SJSA1 (cell line): ENCODE data around the gene CEBPE. TPM values are rescaled to one million over a fixed set of nuclear protein-coding genes. Genes with fewer than 3 reads are reported as not detected.
A peak's percentile ranks its signal among the peaks of the same experiment; 100 is the strongest.

ENCODE experiments used
- DNase-seq, 2 experiments: peaks; one replicate each; pipeline ENCODE4 v3.0.0-alpha.2; 2015 to 2020; ENCODE audit warnings: low spot score in 2 of 2, low read depth in 1 of 2
- H3K27ac ChIP-seq: fragments of 250-450 bp; sonication (Bioruptor Pico); 2 replicates; pipeline ENCODE4 v1.5.1; 2020; ENCODE audit warnings: mild to moderate bottlenecking, moderate library complexity
- H3K27me3 ChIP-seq: fragments of 250-450 bp; sonication (Bioruptor Pico); replicated peaks from 2 replicates; pipeline ENCODE4 v1.5.1; 2020; ENCODE audit warnings: mild to moderate bottlenecking, moderate library complexity
- H3K36me3 ChIP-seq: fragments of 250-450 bp; sonication (Bioruptor Pico); 2 replicates; pipeline ENCODE4 v1.5.1; 2020; ENCODE audit warnings: mild to moderate bottlenecking
- H3K4me1 ChIP-seq: fragments of 250-450 bp; sonication (Bioruptor Pico); replicated peaks from 2 replicates; pipeline ENCODE4 v1.6.1; 2021; ENCODE audit warnings: mild to moderate bottlenecking
- H3K4me3 ChIP-seq: fragments of 250-450 bp; sonication (Bioruptor Pico); 2 replicates; pipeline ENCODE4 v1.5.1; 2020; ENCODE audit warnings: mild to moderate bottlenecking
- H3K9me3 ChIP-seq: fragments of 250-450 bp; sonication (Bioruptor Pico); replicated peaks from 2 replicates; pipeline ENCODE4 v1.5.1; 2020; ENCODE audit warnings: mild to moderate bottlenecking
- total RNA-seq: library from RNA; depleted of rRNA; stranded (reverse); fragments of >200 nt; shearing (Covaris generic); gene quantifications from 2 replicates; pipeline ENCODE4 v1.2.3, GENCODE V29; 2014

The CEBPE gene
- total RNA-seq, 1 experiment from 2014 or later = not detected

- no peaks in the 10 kb centered on the region for H3K27me3 ChIP-seq
Observed at GRCh38 chr14:23122086-23122485, 3.0 kb upstream of the CEBPE start.

DNA sequence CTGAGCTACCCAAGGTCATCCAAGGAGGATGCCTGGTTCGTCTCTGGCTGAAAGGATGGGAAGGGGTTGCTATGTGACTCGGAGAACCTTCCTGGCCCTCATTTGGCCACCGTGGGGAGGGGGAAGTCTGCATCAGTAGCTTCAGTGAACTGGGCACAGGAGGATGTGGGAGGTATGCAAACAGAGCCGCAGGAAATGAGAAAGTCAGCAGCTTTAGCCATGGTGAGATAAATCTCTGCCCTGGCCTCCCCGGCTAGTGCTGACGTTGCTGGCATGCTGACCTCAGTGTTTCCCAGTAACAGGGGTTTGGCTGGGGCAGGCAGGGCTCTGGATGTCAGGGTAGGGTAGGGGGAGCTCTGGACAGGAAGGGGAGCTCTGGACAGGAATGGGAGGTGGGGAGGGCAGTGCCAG is 2.3 kb upstream of the CEBPE start:
- DNase-seq = no peak

More at GRCh38 chr14:23122086-23122485, 3.0 kb upstream of the CEBPE start:
- peaks cover 8% of the 10 kb centered on the region for H3K4me1 ChIP-seq
- no peak overlapping the region for H3K27ac ChIP-seq
- no peak overlapping the region for H3K4me3 ChIP-seq
- H3K36me3 ChIP-seq = no peaks in the 10 kb centered on the region
- DNase-seq = no peak
- H3K9me3 ChIP-seq = no peaks in the 10 kb centered on the region

DNA sequence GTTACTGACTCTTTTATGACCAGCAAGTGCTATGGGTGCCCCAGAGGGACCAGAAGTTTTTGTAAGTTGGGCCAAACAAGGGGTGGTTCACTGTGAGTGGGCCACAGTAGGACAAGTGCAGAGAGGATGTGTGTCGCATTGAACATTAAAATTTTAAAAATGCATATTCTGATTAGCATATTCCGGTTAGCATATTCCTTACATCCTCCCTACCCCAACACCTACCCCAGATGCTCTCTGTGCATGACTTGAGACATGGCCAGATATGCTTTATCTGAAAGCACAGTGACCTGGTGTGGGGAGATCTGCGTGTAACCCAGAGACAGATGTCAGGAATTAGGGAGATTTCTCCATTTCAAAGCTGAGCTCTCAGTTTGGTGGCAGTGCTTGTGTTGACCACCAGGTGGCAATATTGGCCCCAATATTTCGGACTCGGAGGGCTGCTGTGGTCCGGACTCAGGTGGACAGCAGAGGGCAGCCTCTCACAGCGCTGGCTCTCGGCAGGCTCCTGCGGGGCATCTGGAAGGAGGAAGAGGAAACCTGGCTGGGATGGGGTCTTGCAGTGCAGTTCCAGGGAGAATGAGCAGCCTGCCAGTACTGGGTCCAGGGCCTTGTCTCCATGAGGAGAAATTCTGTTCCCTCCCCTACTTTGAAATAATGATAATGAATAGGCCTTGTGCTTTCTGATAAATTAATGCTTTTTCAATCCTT is 1.6 kb upstream of the CEBPE start:
- H3K27me3 ChIP-seq = no peaks in the 10 kb centered on the region
- H3K9me3 ChIP-seq = no peaks in the 10 kb centered on the region
- H3K4me3 ChIP-seq = no peak overlapping the region
- H3K36me3 ChIP-seq = no peaks in the 10 kb centered on the region
- peaks cover 10% of the 10 kb centered on the region for H3K4me1 ChIP-seq
- no peak overlapping the region for H3K27ac ChIP-seq
- peak; percentile 70 to 85 for DNase-seq

More for the DNA sequence above, 2.3 kb upstream of the CEBPE start:
- Histone ChIP-seq H3K4me3 (no peak overlapping the region), H3K36me3 (no peaks in the 10 kb centered on the region), H3K27ac (no peak overlapping the region), H3K4me1 (peaks cover 8% of the 10 kb centered on the region), H3K9me3 (no peaks in the 10 kb centered on the region), H3K27me3 (no peaks in the 10 kb centered on the region)

DNA sequence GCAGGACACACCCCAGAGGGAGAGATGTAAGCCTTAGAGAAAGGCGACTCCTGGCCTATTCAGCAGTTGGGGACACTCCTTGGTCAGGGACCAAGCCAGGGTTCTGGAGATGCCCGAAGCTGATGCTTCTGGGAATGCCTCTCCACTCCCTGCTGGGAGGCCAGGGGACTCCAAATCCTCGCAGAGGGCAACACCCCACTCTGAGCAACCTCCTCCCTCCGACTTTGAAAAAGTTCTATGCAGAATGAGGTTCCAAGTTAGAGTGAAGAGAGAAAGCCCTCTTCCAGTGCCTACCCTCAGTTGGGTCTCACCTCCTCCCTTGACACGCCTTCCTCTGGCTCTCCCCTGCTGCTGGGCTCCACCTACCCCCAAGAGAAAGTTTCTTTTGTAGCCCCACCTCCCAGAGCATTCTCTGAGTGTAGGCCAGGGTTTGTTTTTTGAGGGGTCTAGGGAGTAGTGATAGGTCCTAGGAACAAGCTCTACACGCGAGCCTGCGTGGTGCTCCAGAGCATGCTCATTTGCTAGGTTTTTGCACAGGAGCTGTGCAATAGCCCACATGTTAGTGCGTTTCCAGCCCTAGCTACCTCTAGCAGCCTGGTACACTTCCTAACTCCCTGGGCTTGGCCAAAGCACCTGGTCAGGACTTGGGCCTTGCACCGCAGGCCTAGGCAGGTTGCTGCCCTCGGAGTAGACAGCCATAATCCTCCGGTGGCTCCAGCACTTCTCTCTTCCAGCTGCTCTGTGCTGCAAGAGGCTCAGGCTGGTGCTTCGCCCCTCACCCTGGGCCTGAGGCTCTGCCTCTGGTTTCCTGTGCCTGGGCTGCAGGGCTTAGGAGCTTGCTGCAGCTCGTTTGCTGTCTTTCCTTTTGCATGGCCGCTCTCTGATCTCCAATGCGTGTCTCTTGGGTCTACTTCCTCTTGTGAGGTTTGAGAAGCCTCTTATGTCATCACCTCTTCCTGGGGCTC is 590 bp upstream of the CEBPE start:
- Histone ChIP-seq H3K27me3 (no peaks in the 10 kb centered on the region), H3K27ac (no peak overlapping the region), H3K4me1 (peaks cover 20% of the 10 kb centered on the region), H3K9me3 (no peaks in the 10 kb centered on the region), H3K4me3 (no peak overlapping the region), H3K36me3 (no peaks in the 10 kb centered on the region)
- no peak for DNase-seq

- no peak overlapping the region for H3K27ac ChIP-seq
- H3K4me3 ChIP-seq = no peak overlapping the region
- H3K4me1 ChIP-seq = peaks cover 28% of the 10 kb centered on the region
- H3K27me3 ChIP-seq = no peaks in the 10 kb centered on the region
- H3K36me3 ChIP-seq = no peaks in the 10 kb centered on the region
- DNase-seq = no peak
- no peaks in the 10 kb centered on the region for H3K9me3 ChIP-seq
Observed at GRCh38 chr14:23117371-23118020, 1.6 kb downstream of the CEBPE start.

GRCh38 chr14:23115918-23116317 is 3.1 kb downstream of the CEBPE start:
- H3K4me3 ChIP-seq = no peak overlapping the region
- H3K9me3 ChIP-seq = no peaks in the 10 kb centered on the region
- no peak for DNase-seq
- no peaks in the 10 kb centered on the region for H3K36me3 ChIP-seq
- no peaks in the 10 kb centered on the region for H3K27me3 ChIP-seq
- H3K4me1 ChIP-seq = peaks cover 21% of the 10 kb centered on the region
- H3K27ac ChIP-seq = peak overlapping the region; percentile 76; the same call in 1 of the 2 replicates

DNA sequence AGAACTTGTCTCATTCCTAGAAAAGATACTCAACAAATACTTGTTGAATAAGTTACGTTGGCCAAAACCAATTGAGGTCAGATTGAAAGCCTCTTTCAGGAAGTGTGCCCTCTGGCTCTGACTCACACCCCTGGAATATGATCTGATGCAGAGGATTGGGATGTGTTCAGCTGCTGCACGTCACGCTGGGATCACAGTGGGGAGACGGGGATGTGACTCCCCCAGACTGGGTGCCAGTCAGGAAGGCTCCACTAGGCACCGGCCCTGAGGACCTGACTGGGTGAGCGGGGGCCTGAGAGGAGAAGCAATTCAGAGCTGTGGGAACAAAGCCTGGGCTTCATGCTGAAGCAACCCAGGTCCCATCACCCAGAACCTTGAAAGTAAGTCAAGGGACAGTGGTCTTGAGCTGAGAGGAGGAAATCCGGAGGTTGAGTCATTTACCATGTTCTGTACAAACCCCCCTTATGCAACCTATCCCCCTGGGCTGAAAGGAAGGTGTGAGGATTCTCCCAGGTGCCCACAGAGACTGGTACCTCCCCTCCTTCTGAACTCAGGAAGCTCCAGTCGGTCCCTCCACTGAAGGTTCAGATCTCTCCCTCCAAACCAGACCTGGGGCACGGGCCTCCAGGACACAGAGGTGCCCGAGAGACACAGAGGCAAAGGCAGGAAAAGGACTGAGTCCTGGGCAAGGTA is 3.9 kb downstream of the CEBPE start:
- H3K4me3 ChIP-seq = no peak overlapping the region
- no peaks in the 10 kb centered on the region for H3K9me3 ChIP-seq
- no peaks in the 10 kb centered on the region for H3K27me3 ChIP-seq
- peaks cover 20% of the 10 kb centered on the region for H3K4me1 ChIP-seq
- peak overlapping the region; percentile 76 for H3K27ac ChIP-seq
- no peaks in the 10 kb centered on the region for H3K36me3 ChIP-seq
- DNase-seq = peak; percentile 85 to 89

- Histone ChIP-seq H3K27me3 (peaks cover 5% of the 10 kb centered on the region), H3K4me3 (no peak overlapping the region), H3K36me3 (no peaks in the 10 kb centered on the region), H3K9me3 (no peaks in the 10 kb centered on the region), H3K27ac (peak overlapping the region; percentile 76), H3K4me1 (peaks cover 20% of the 10 kb centered on the region)
- no peak for DNase-seq
Observed at GRCh38 chr14:23114669-23115038, 4.4 kb downstream of the CEBPE start.

DNA sequence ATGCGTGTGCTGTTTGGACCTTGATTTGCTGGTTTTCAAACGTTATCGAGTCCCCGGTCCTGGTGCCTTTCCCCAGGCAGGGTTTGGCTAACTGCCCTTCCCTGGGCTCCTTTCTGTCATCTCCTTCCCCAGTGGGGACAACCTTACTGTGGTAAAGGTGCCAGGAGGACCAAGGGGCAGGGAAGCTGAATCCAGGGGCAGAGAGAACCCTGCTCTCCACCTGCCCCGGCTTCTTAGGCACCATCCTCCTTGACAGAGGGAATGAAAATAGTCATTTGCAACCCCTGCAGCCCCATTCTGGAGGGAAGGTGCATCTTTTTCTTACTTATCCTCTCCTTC is 5.0 kb downstream of the CEBPE start:
- H3K27ac ChIP-seq = no peak overlapping the region
- peaks cover 7% of the 10 kb centered on the region for H3K27me3 ChIP-seq

GRCh38 chr14:23113431-23114119 is 5.5 kb downstream of the CEBPE start:
- Histone ChIP-seq H3K4me1 (peaks cover 20% of the 10 kb centered on the region), H3K36me3 (no peaks in the 10 kb centered on the region), H3K27ac (no peak overlapping the region), H3K27me3 (peaks cover 7% of the 10 kb centered on the region), H3K9me3 (no peaks in the 10 kb centered on the region), H3K4me3 (no peak overlapping the region)
- no peak for DNase-seq

More for the DNA sequence above, 5.0 kb downstream of the CEBPE start:
- Histone ChIP-seq H3K36me3 (no peaks in the 10 kb centered on the region), H3K9me3 (no peaks in the 10 kb centered on the region), H3K4me1 (peaks cover 20% of the 10 kb centered on the region), H3K4me3 (no peak overlapping the region)
- no peak for DNase-seq

DNA sequence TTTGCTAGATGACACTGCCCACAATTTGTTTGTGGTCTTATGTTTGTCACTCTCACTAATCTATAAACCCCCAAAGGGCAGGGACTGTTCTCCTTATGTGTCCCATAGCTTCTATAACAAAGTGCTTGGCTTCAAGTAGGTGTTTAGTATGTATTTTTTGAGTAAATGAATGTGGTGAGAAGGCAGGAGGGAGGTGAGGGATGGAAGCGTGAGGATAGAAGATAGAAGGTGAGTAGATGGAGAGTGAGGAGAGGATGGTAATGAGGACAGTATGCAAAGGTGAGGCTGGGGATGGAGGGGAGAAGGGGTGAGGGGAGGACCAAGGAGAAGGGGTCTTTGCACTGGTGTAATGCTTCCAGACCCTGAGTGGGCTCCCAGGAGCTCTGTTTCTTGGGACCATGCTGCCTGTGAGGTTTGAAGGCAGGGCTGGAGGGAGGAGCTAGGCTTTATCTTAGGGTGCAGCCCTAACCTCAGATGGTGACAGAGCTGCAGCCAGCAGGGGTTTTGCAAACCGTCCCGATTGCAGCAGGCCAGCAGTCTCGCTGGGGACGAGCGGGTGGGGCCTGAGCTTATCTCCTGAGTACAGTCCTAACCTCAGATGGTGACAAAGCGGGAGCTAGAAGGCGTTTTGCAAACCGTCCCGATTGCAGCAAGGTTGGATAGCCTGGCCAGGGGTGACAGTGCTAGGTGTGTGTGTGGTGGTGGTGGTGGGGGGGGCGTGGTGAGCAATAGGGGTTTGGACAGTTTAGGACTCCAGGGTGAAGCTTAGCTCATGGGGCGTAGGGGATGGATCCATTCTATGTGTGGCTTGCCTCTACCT is 6.5 kb downstream of the CEBPE start:
- no peaks in the 10 kb centered on the region for H3K9me3 ChIP-seq
- peaks cover 20% of the 10 kb centered on the region for H3K4me1 ChIP-seq
- DNase-seq = no peak
- H3K4me3 ChIP-seq = no peak overlapping the region
- H3K27me3 ChIP-seq = peaks cover 7% of the 10 kb centered on the region
- H3K36me3 ChIP-seq = no peaks in the 10 kb centered on the region
- H3K27ac ChIP-seq = no peak overlapping the region

DNA sequence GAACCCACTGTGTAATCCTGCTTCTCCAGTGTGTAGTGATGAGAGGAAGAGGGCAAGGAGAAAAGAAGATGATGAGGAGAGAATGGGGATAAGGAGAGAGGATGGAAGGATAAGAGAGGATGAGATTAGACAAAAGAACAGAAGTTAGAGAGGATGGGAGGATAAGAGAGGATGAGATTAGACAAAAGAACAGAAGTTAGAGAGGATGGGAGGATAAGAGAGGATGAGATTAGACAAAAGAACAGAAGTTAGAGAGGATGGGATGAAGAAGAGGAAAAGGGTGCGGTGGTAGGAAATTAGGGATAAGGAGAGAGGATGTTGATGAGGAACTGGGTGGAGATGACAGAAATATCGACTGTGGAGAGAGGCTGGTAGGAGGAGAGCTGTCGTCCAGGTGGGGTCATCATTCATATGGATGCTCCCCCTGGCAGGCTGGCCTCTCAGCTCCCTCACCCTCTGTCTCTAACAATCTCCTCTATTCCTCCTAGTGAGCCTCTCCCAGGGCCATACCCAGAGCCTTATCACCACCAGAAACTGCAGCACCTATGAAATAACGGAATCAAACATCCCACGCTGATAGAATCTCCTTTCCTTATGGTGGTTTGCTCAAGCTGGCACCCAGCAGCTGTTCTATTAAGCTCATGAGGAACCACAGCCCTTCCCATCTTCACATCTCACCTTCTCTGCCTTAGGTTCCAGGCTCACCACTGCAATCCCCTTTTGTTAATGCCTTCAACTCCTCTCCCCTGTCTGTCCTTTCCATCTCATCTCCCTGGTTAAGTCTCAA is 8.3 kb downstream of the CEBPE start:
- DNase-seq = no peak
- no peak overlapping the region for H3K4me3 ChIP-seq
- H3K27ac ChIP-seq = no peak overlapping the region
- no peaks in the 10 kb centered on the region for H3K36me3 ChIP-seq
- H3K4me1 ChIP-seq = peaks cover 19% of the 10 kb centered on the region
- H3K27me3 ChIP-seq = peaks cover 7% of the 10 kb centered on the region
- H3K9me3 ChIP-seq = no peaks in the 10 kb centered on the region
